Brain microvascular endothelial cell (primary cell): ENCODE data around the gene PNKP.

Experiments used
- DNase-seq: peaks from one replicate; pipeline ENCODE4 v3.0.0-alpha.2; 2020
- H3K27ac ChIP-seq: fragments of 250-450 bp; sonication (Bioruptor Pico); 2 replicates; pipeline ENCODE4 v1.5.1; 2020; ENCODE audit warnings: mild to moderate bottlenecking, moderate library complexity
- H3K27me3 ChIP-seq: fragments of 250-450 bp; sonication (Bioruptor Pico); replicated peaks from 2 replicates; pipeline ENCODE4 v1.5.1; 2020; ENCODE audit warnings: mild to moderate bottlenecking
- H3K36me3 ChIP-seq: fragments of 250-450 bp; sonication (Bioruptor Pico); replicated peaks from 2 replicates; pipeline ENCODE4 v1.5.1; 2020; ENCODE audit warnings: mild to moderate bottlenecking
- H3K4me3 ChIP-seq: 2 replicates; pipeline ENCODE4 v1.5.1; 2011; ENCODE audit warnings: low read depth, mild to moderate bottlenecking, control low read depth, low read length, moderate library complexity
- CTCF ChIP-seq: IDR thresholded peaks from 2 replicates; pipeline ENCODE4 v1.5.1; 2011; ENCODE audit warnings: low read depth, mild to moderate bottlenecking, moderate library complexity, low read length, control low read depth, inconsistent platforms; ENCODE audit errors: missing control alignments
- in situ Hi-C: cut with HindIII; loops from 2 replicates; pipeline ENCODE4 v1.10.0; 2017; ENCODE audit warnings: low sequenced_read_pairs, low pct_ligation_motif_present

The PNKP gene

GRCh38 chr19:49891393-49891792, 24.0 kb upstream of the PNKP start:
- Histone ChIP-seq H3K27ac (no peak overlapping the region), H3K27me3 (no peaks in the 10 kb centered on the region), H3K4me3 (no peak overlapping the region), H3K36me3 (peaks cover 3% of the 10 kb centered on the region)
- DNase-seq: no peak
- no peak for TF ChIP-seq CTCF
- in situ Hi-C loops: no loop called here

- in situ Hi-C loops: no loop called here
- DNase-seq: no peak
- Histone ChIP-seq H3K36me3 (peaks cover 3% of the 10 kb centered on the region), H3K27ac (no peak overlapping the region), H3K27me3 (no peaks in the 10 kb centered on the region), H3K4me3 (peak overlapping the region; percentile 5)
- no peak for TF ChIP-seq CTCF
Observed at GRCh38 chr19:49890349-49891311, 23.3 kb upstream of the PNKP start.

GRCh38 chr19:49889687-49890348, 22.4 kb upstream of the PNKP start:
- peak; percentile 60 for DNase-seq
- Histone ChIP-seq H3K27me3 (no peaks in the 10 kb centered on the region), H3K4me3 (peak overlapping the region; percentile 5), H3K36me3 (peaks cover 5% of the 10 kb centered on the region), H3K27ac (no peak overlapping the region)
- in situ Hi-C loops: no loop called here
- TF ChIP-seq CTCF: peak; percentile 72

GRCh38 chr19:49889038-49889686, 21.8 kb upstream of the PNKP start:
- in situ Hi-C loops: no loop called here
- Histone ChIP-seq H3K36me3 (peaks cover 9% of the 10 kb centered on the region), H3K4me3 (no peak overlapping the region), H3K27ac (no peak overlapping the region), H3K27me3 (no peaks in the 10 kb centered on the region)
- DNase-seq: no peak
- no peak for TF ChIP-seq CTCF

- no peak overlapping the region for H3K4me3 ChIP-seq
- H3K27me3 ChIP-seq: no peaks in the 10 kb centered on the region
- TF ChIP-seq CTCF: no peak
- H3K27ac ChIP-seq: no peak overlapping the region
- DNase-seq: no peak
- H3K36me3 ChIP-seq: peaks cover 16% of the 10 kb centered on the region
- in situ Hi-C loops: no loop called here
Observed at GRCh38 chr19:49888510-49888824, 21.1 kb upstream of the PNKP start.
